Esophagus muscularis mucosa (tissue), 4 donors: ENCODE data around the gene MSANTD1. TPM values are rescaled to one million over a fixed set of nuclear protein-coding genes. Genes with fewer than 3 reads are reported as not detected.

Experiments
- DNase-seq: peaks from one replicate; pipeline ENCODE4 v3.0.0-alpha.2; 2017; ENCODE audit errors: extremely low spot score
- H3K27ac ChIP-seq, 4 donors: fragments of 200-600 bp; sonication (generic); replicated peaks in 1 of 4; 1 replicate in 3 of 4; 2 replicates in 1 of 4; pipeline ENCODE4 v1.5.1; 2016 to 2019; ENCODE audit warnings: mild to moderate bottlenecking in 1 of 4
- H3K27me3 ChIP-seq, 4 donors: fragments of 200-600 bp; sonication (generic); one replicate each; pipeline versions ENCODE4 v1.5.1 to v1.6.0; 2016 to 2019
- H3K36me3 ChIP-seq, 4 donors: fragments of 200-600 bp; sonication (generic); one replicate each; pipeline ENCODE4 v1.5.1; 2016 to 2019
- H3K4me1 ChIP-seq, 4 donors: fragments of 200-600 bp; sonication (generic); one replicate each; pipeline ENCODE4 v1.5.1; 2016 to 2019
- H3K4me3 ChIP-seq, 4 donors: fragments of 200-600 bp; sonication (generic); 1 replicate in 2 of 4; 2 replicates in 2 of 4; pipeline ENCODE4 v1.5.1; 2016 to 2019; ENCODE audit warnings: mild to moderate bottlenecking in 4 of 4, moderate library complexity in 1 of 4
- H3K9me3 ChIP-seq, 4 donors: fragments of 200-600 bp; sonication (generic); 1 replicate in 3 of 4; 2 replicates in 1 of 4; pipeline ENCODE4 v1.5.1; 2016 to 2019
- EP300 ChIP-seq: sonication (generic); formaldehyde crosslinking; IDR thresholded peaks from one replicate; pipeline ENCODE4 v1.6.1; 2017; ENCODE audit warnings: antibody characterized with exemption
- POLR2A ChIP-seq: fragments of 450-650 bp; IDR thresholded peaks from one replicate; pipeline ENCODE4 v1.6.1; 2017; ENCODE audit warnings: antibody characterized with exemption, moderate library complexity, mild to moderate bottlenecking, low read depth
- POLR2AphosphoS5 ChIP-seq, 2 donors: sonication (generic); formaldehyde crosslinking; IDR thresholded peaks; one replicate each; pipeline ENCODE4 v1.6.1; 2017; ENCODE audit warnings: antibody characterized with exemption in 2 of 2
- WGBS: methylation state at CpG from one replicate; pipeline ENCODE4 v1.1.5; 2018; 5-methylcytosine and 5-hydroxymethylcytosine counted together
- intact Hi-C: fragments of 100-400 bp; cut with DNase I; formaldehyde crosslinking; loops from one replicate; pipeline ENCODE4 v1.15.1; 2023
- total RNA-seq, 4 donors: library from RNA; depleted of rRNA; stranded (reverse); fragments of >200 nt; gene quantifications; one replicate each; pipeline versions ENCODE4 v1.1.0 to v1.2.1, GENCODE V29; 2016
- TF ChIP-seq, protein P1 (sequence below), 3 experiments: fragments of 200-600 bp in 2 of 3; fragments of 450-650 bp in 1 of 3; sonication (generic) in 2 of 3; IDR thresholded peaks; one replicate each; pipeline ENCODE4 v1.5.1; 2017 to 2019; ENCODE audit warnings: antibody characterized with exemption in 3 of 3, mild to moderate bottlenecking in 2 of 3, moderate library complexity in 1 of 3

Gene MSANTD1
- total RNA-seq, 4 donors from 2014 or later = 0.06 to 0.83 (median 0.40) TPM

DNA sequence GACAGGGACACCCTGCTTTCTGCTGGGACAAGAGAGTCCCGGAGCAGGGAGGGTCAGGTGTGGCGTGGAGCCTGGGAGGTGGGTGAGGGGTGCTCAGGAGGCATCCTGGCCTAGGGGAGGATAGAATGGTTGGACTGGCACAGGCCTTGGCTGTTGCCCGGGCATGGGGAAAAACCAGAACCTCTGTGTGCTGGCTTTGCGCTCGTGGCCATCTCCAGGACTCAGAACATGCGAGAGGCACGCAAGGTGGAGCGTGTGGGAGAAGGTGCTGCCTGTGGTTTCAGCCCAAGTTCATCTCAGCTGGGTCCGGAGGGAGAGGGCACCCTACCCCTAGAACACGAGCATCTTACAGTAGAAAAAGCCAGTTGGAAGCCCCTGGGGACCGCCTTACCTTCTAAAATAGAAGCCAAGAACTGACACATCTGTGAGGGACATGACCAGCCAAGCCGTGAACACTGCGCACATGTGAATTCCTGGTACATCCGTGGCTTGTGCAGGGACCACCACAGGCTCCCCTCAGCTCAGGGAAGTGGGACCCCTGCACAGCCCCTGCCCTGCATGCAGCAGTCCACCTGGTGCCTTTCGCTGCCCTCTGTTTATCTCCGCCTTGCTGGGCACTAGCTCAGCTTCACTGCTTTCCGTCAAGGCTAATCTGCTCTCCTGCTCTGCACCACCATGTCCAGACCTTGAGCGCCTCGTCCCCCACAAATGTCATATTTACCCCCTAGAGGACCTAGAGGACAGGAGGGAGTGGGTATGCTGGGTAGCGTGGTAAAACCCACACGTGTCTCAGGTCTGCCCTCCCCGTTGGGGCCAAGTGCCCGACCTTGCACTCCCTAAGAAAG lies 13.5 kb downstream of the MSANTD1 start:
- intact Hi-C loops = no loop called here
- TF ChIP-seq POLR2AphosphoS5 (IDR thresholded peaks at IDR 0.05) = no peak
- H3K36me3 ChIP-seq = no peaks in the 10 kb centered on the region
- H3K27me3 ChIP-seq = no peaks in the 10 kb centered on the region
- H3K4me3 ChIP-seq = no peak overlapping the region
- H3K4me1 ChIP-seq = no peaks in the 10 kb centered on the region
- no peaks in the 10 kb centered on the region for H3K9me3 ChIP-seq
- H3K27ac ChIP-seq = no peak overlapping the region
- DNase-seq = no peak
- WGBS = 93% methylated on average over 22 of the region's 23 CpGs

DNA sequence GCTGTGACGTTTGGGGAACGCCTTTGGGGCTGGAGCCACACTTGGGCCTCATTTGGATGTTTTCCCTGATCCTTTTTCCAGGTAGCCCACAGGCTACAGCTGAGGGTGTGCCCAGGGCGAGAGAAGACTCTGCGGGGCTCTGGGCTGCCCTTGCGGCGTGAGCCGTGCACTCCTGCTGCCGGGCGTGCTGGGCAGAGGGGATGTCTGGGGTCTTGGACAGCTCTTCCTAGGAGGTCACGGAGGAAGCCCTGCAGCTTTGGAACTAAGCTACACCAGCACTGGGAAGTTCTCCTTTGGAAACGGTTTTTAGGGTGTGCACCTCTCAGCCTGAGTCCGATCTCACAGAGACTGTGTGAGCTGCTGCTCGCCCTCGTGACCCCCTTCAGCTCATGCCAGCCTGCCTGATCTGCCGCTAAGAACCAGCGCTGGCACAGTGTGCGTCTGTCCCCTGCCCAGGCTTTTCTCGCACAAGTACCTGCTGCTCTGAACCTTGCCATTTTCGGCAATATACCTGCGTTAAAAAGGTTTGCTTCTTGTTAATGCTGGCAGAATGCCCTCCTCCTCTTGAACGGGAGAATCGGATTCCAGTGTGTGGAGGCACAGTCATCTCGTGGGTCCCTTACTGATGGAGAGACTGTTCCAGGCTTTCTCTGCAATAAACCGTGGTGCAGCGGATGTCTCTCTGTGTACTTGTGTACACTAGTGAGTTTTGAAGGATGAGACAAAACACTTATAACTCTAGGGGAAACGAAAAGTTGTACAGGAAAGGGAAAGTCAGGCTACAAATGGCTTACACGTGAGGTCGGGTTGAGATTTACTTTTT lies 14.3 kb downstream of the MSANTD1 start:
- no peaks in the 10 kb centered on the region for H3K36me3 ChIP-seq
- no peak overlapping the region for H3K27ac ChIP-seq
- H3K4me3 ChIP-seq = no peak overlapping the region
- H3K27me3 ChIP-seq = no peaks in the 10 kb centered on the region
- TF ChIP-seq, protein P1, sequence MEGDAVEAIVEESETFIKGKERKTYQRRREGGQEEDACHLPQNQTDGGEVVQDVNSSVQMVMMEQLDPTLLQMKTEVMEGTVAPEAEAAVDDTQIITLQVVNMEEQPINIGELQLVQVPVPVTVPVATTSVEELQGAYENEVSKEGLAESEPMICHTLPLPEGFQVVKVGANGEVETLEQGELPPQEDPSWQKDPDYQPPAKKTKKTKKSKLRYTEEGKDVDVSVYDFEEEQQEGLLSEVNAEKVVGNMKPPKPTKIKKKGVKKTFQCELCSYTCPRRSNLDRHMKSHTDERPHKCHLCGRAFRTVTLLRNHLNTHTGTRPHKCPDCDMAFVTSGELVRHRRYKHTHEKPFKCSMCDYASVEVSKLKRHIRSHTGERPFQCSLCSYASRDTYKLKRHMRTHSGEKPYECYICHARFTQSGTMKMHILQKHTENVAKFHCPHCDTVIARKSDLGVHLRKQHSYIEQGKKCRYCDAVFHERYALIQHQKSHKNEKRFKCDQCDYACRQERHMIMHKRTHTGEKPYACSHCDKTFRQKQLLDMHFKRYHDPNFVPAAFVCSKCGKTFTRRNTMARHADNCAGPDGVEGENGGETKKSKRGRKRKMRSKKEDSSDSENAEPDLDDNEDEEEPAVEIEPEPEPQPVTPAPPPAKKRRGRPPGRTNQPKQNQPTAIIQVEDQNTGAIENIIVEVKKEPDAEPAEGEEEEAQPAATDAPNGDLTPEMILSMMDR (IDR thresholded peaks at IDR 0.05) = no peak
- TF ChIP-seq POLR2A (no peak), POLR2AphosphoS5 (IDR thresholded peaks at IDR 0.05) (no peak), EP300 (no peak)
- no peak for DNase-seq
- intact Hi-C loops = no loop called here
- no peaks in the 10 kb centered on the region for H3K9me3 ChIP-seq
- H3K4me1 ChIP-seq = no peaks in the 10 kb centered on the region
- WGBS = 87% methylated on average over 27 of the region's 28 CpGs

DNA sequence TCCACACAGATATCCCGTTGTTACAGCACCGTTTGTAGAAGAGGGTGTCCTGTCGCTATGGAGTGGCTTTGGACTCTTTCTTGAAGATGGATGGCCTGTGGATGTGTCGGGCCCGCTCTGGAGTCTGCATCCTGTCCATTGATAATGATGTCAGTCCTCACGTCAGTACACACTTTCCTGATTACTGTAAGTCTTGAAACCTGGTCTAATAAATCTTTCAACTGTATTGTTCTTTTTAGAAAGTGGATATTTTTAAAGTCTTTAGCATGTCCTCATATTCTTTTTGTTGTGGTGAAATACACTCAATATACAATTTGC lies 14.9 kb downstream of the MSANTD1 start:
- TF ChIP-seq EP300 (no peak), POLR2AphosphoS5 (IDR thresholded peaks at IDR 0.05) (no peak), POLR2A (no peak)
- TF ChIP-seq, protein P1 (IDR thresholded peaks at IDR 0.05) = no peak
- WGBS = 62% methylated on average over 6 of the region's 6 CpGs
- no peak overlapping the region for H3K4me3 ChIP-seq

DNA sequence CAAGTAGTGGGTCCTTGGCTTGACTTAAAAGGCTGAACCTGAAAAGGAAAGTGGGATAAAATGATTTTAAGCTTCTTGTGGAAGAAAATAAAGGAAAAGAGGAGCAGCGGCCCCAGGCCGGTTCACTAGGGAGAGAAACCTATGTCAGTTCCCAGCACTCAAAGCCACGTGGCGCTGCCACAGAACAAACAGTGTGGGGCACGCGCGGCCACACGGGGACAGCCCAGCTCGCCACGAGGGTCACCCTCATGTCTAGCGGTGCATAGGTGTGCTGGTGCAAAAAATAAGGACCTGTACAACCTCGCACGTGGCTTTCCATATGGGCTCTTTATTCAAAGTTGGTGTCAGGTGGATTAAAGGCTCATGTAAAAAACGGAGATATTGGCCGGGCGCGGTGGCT lies 17.1 kb downstream of the MSANTD1 start:
- no peaks in the 10 kb centered on the region for H3K36me3 ChIP-seq
- 93% methylated on average over 17 of the region's 17 CpGs for WGBS
- intact Hi-C loops = no loop called here
- H3K9me3 ChIP-seq = no peaks in the 10 kb centered on the region
- no peak for DNase-seq
- H3K4me3 ChIP-seq = no peak overlapping the region
- TF ChIP-seq, protein P1 (IDR thresholded peaks at IDR 0.05) = no peak
- TF ChIP-seq EP300 (no peak), POLR2A (no peak), POLR2AphosphoS5 (IDR thresholded peaks at IDR 0.05) (no peak)
- no peak overlapping the region for H3K27ac ChIP-seq
- no peaks in the 10 kb centered on the region for H3K27me3 ChIP-seq
- peaks cover 8 to 22% (median 18%) of the 10 kb centered on the region in 4 donors for H3K4me1 ChIP-seq

More for the DNA sequence above, 14.9 kb downstream of the MSANTD1 start:
- DNase-seq = no peak
- H3K27me3 ChIP-seq = no peaks in the 10 kb centered on the region
- H3K4me1 ChIP-seq = peaks cover 0 to 4% (median 1%) of the 10 kb centered on the region in 4 donors
- H3K9me3 ChIP-seq = no peaks in the 10 kb centered on the region
- intact Hi-C loops = no loop called here
- H3K36me3 ChIP-seq = no peaks in the 10 kb centered on the region
- H3K27ac ChIP-seq = no peak overlapping the region
